ENCODE measurements around the gene ARHGAP5. TPM values are rescaled to one million over a fixed set of nuclear protein-coding genes. Genes with fewer than 3 reads are reported as not detected.

The ARHGAP5 gene
- total and polyA plus RNA-seq, 9 of the 15 experiments (the other 6 are each of a cell fraction or from before 2014, with no cell fraction given) = 3.1 to 21.8 (median 12.1) TPM

DNA sequence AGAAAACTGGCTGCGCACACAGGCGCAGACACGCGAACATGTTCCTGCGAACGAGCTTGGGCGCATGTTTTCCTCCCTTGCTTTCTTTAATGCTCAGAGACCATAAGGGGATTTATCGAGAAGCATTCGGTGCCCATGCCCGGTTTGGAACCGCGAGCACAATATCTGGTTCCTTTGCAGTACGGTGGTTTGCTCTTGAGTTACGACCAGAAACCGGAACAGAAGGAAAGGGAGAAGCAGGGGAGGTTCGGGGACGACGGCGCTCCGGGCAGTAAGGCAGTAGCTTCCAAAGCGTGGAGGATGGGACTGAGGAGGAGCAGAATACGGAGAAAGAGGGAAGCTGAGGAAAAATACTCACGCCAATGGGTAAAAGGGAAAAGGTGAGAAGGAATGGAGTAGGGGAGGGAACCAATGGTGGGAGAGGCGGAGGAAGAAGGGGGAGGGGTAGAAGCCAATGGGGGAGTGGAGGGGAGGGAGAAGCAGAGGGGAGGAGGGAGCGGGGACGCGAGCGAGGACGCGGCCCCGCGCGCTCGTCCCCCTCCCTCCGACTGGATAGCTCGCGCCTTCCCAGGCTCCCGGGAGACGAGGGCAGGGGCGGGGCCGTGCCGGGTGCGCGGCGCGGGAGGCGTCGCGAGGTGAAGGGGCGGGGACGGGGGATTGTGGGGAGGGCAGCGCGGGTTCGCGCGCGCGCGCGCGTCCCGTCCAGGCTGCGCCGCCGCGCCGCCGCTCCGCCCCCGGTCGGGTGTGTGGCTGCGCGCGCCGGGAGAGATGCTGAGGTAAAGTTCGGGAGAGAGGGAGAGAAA is 625 bp upstream of the ARHGAP5 start (continued):
- TF ChIP-seq, protein P1, sequence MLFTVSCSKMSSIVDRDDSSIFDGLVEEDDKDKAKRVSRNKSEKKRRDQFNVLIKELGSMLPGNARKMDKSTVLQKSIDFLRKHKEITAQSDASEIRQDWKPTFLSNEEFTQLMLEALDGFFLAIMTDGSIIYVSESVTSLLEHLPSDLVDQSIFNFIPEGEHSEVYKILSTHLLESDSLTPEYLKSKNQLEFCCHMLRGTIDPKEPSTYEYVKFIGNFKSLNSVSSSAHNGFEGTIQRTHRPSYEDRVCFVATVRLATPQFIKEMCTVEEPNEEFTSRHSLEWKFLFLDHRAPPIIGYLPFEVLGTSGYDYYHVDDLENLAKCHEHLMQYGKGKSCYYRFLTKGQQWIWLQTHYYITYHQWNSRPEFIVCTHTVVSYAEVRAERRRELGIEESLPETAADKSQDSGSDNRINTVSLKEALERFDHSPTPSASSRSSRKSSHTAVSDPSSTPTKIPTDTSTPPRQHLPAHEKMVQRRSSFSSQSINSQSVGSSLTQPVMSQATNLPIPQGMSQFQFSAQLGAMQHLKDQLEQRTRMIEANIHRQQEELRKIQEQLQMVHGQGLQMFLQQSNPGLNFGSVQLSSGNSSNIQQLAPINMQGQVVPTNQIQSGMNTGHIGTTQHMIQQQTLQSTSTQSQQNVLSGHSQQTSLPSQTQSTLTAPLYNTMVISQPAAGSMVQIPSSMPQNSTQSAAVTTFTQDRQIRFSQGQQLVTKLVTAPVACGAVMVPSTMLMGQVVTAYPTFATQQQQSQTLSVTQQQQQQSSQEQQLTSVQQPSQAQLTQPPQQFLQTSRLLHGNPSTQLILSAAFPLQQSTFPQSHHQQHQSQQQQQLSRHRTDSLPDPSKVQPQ (CRISPR knock-in tag; IDR thresholded peaks at IDR 0.05; ENCODE audit: borderline replicate concordance) = no peak
- TF ChIP-seq BHLHE40 (IDR thresholded peaks at IDR 0.05; ENCODE audit: low read length) (no peak), SMARCA4 (IDR thresholded peaks at IDR 0.05) (peak; percentile 50), POLR2A (conservative IDR thresholded peaks at IDR 0.05) (peak; percentile 75), ARNT (IDR thresholded peaks at IDR 0.05) (peak; percentile 56 to 70; a peak in 2 of 4 replicates), HNRNPL (IDR thresholded peaks at IDR 0.05; ENCODE audit: low read depth, low read length) (no peak), RBM25 (IDR thresholded peaks at IDR 0.05; ENCODE audit: low read depth, low read length, severe bottlenecking) (no peak), ETV5 (CRISPR knock-in tag; IDR thresholded peaks at IDR 0.05; ENCODE audit: low read depth) (no peak), ZNF41 (CRISPR knock-in tag; conservative IDR thresholded peaks at IDR 0.05) (no peak), PPARD (CRISPR knock-in tag; IDR thresholded peaks at IDR 0.05) (no peak), HDAC6 (IDR thresholded peaks at IDR 0.05; ENCODE audit: low read depth, low read length) (no peak), RAD51 (IDR thresholded peaks at IDR 0.05; ENCODE audit: borderline replicate concordance, low read depth) (no peak), LARP7 (IDR thresholded peaks at IDR 0.05) (peak; percentile 40; the same call in 1 of the 2 replicates)
- TF ChIP-seq, protein P2, sequence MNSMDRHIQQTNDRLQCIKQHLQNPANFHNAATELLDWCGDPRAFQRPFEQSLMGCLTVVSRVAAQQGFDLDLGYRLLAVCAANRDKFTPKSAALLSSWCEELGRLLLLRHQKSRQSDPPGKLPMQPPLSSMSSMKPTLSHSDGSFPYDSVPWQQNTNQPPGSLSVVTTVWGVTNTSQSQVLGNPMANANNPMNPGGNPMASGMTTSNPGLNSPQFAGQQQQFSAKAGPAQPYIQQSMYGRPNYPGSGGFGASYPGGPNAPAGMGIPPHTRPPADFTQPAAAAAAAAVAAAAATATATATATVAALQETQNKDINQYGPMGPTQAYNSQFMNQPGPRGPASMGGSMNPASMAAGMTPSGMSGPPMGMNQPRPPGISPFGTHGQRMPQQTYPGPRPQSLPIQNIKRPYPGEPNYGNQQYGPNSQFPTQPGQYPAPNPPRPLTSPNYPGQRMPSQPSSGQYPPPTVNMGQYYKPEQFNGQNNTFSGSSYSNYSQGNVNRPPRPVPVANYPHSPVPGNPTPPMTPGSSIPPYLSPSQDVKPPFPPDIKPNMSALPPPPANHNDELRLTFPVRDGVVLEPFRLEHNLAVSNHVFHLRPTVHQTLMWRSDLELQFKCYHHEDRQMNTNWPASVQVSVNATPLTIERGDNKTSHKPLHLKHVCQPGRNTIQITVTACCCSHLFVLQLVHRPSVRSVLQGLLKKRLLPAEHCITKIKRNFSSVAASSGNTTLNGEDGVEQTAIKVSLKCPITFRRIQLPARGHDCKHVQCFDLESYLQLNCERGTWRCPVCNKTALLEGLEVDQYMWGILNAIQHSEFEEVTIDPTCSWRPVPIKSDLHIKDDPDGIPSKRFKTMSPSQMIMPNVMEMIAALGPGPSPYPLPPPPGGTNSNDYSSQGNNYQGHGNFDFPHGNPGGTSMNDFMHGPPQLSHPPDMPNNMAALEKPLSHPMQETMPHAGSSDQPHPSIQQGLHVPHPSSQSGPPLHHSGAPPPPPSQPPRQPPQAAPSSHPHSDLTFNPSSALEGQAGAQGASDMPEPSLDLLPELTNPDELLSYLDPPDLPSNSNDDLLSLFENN (IDR thresholded peaks at IDR 0.05; ENCODE audit: low read depth in 2 of 2, low read length in 2 of 2) = no peak
- TF ChIP-seq, protein P3, sequence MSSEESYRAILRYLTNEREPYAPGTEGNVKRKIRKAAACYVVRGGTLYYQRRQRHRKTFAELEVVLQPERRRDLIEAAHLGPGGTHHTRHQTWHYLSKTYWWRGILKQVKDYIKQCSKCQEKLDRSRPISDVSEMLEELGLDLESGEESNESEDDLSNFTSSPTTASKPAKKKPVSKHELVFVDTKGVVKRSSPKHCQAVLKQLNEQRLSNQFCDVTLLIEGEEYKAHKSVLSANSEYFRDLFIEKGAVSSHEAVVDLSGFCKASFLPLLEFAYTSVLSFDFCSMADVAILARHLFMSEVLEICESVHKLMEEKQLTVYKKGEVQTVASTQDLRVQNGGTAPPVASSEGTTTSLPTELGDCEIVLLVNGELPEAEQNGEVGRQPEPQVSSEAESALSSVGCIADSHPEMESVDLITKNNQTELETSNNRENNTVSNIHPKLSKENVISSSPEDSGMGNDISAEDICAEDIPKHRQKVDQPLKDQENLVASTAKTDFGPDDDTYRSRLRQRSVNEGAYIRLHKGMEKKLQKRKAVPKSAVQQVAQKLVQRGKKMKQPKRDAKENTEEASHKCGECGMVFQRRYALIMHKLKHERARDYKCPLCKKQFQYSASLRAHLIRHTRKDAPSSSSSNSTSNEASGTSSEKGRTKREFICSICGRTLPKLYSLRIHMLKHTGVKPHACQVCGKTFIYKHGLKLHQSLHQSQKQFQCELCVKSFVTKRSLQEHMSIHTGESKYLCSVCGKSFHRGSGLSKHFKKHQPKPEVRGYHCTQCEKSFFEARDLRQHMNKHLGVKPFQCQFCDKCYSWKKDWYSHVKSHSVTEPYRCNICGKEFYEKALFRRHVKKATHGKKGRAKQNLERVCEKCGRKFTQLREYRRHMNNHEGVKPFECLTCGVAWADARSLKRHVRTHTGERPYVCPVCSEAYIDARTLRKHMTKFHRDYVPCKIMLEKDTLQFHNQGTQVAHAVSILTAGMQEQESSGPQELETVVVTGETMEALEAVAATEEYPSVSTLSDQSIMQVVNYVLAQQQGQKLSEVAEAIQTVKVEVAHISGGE (CRISPR knock-in tag; IDR thresholded peaks at IDR 0.05) = peak in 1 of 3 experiments; percentile 80; a peak in 2 of 6 replicates
- TF ChIP-seq, protein P4, sequence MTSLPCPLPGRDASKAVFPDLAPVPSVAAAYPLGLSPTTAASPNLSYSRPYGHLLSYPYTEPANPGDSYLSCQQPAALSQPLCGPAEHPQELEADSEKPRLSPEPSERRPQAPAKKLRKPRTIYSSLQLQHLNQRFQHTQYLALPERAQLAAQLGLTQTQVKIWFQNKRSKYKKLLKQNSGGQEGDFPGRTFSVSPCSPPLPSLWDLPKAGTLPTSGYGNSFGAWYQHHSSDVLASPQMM (CRISPR knock-in tag; IDR thresholded peaks at IDR 0.05) = no peak

Data from K562 (cell line).